ENCODE results near the gene BCAR1.

DNA sequence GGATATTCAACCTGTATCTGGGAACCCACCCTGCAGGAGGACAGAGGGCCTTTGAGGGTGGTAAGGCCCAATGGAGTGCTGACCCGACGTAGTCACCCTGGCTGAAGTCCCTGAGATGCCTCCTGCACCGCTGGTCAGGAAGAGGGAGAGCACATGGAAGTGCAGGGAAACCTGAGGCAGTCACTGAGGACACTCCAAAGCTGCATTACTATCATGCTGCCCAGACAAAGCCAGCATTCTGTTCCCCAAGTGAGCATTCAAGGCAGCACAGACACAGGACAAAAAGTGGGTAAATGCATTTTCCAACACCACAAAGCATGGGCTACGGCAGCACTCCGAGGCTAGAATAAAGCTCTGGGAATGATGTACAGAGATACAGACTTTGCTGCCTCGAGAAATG is 46.8 kb upstream of the BCAR1 start:
- TF ChIP-seq POLR2A (IDR thresholded peaks at IDR 0.05; ENCODE audit: low read depth, low read length) (no peak), POLR2AphosphoS5 (IDR thresholded peaks at IDR 0.05; ENCODE audit: low read depth, low read length) (no peak), PAX5 (IDR thresholded peaks at IDR 0.05; ENCODE audit: insufficient read depth, low read length, severe bottlenecking) (no peak), POU2F2 (IDR thresholded peaks at IDR 0.05; ENCODE audit: low read depth, low read length) (no peak)
